GM12878 (cell line): ENCODE measurements around the gene INO80E. TPM values are rescaled to one million over a fixed set of nuclear protein-coding genes. Genes with fewer than 3 reads are reported as not detected.
A peak's percentile ranks its signal among the peaks of the same experiment; 100 is the strongest.

Source experiments
- ATAC-seq: fragments of 200-7000 bp; cut with Tn5 transposase; 3 replicates; pipeline ENCODE4 v1.9.1; 2020; ENCODE audit warnings: mild to moderate bottlenecking, moderate library complexity
- BruUV-seq: library from RNA; stranded (reverse); fragments of 400-500 nt; replicated peaks from 2 replicates; lab custom pipeline; 2021; lab: Mats Ljungman, UMichigan
- CTCF ChIA-PET: fragments of 300-600 bp; sonication (Branson Sonifier 250); formaldehyde crosslinking; extraction: SDS; loops from one replicate; lab custom pipeline; 2021; ENCODE audit warnings: inconsistent platforms; lab: Yijun Ruan, JAX
- POLR2A ChIA-PET: fragments of 350-600 bp; formaldehyde crosslinking; extraction: SDS; loops from one replicate; lab custom pipeline; 2021; ENCODE audit warnings: inconsistent platforms; lab: Charles Lee
- RAD21 ChIA-PET: fragments of 300-600 bp; sonication (Branson Sonifier 250); formaldehyde crosslinking; loops from one replicate; lab custom pipeline; 2023; ENCODE audit warnings: antibody characterized with exemption; ENCODE audit not compliant: unreplicated experiment; lab: Charles Lee
- SMC1A ChIA-PET: fragments of 300-600 bp; sonication (Branson Sonifier 250); formaldehyde crosslinking; loops from one replicate; lab custom pipeline; 2023; ENCODE audit not compliant: unreplicated experiment, uncharacterized antibody; lab: Charles Lee
- DNase-seq: peaks from one replicate; pipeline ENCODE4 v3.0.0-alpha.2; 2011; ENCODE audit warnings: low read depth, low spot score
- FAIRE-seq: peaks from 3 replicates; lab custom pipeline; 2011; peaks lifted over from hg19 to GRCh38; lab: Jason Lieb, UNC
- H2AFZ ChIP-seq: 2 replicates; pipeline ENCODE4 v1.6.0; 2011; ENCODE audit warnings: low read depth, low read length, control low read depth; ENCODE audit not compliant: control insufficient read depth
- H3K27ac ChIP-seq: 2 replicates; pipeline ENCODE4 v1.5.1; 2011; ENCODE audit warnings: control low read depth; ENCODE audit not compliant: control insufficient read depth, insufficient read depth
- H3K27me3 ChIP-seq, 2 experiments: replicated peaks in 1 of 2; 2 replicates each; pipeline versions ENCODE4 v1.6.0 to v1.6.1; 2011; ENCODE audit warnings: low read length in 1 of 2; ENCODE audit not compliant: control insufficient read depth in 2 of 2, insufficient read depth in 2 of 2
- H3K36me3 ChIP-seq, 2 experiments: 2 replicates each; pipeline ENCODE4 v1.5.1; 2011; ENCODE audit warnings: low read length in 1 of 2; ENCODE audit not compliant: control insufficient read depth in 2 of 2, insufficient read depth in 2 of 2
- H3K4me1 ChIP-seq: 2 replicates; pipeline ENCODE4 v1.6.1; 2011; ENCODE audit warnings: mild to moderate bottlenecking, low read length, moderate library complexity, mixed read lengths; ENCODE audit not compliant: control insufficient read depth, insufficient read depth
- H3K4me2 ChIP-seq: 2 replicates; pipeline ENCODE4 v1.6.0; 2011; ENCODE audit warnings: control low read depth; ENCODE audit not compliant: control insufficient read depth, insufficient read depth
- H3K4me3 ChIP-seq: fragments of 200-600 bp; sonication (generic); 2 replicates; pipeline ENCODE4 v1.5.1; 2016
- H3K79me2 ChIP-seq: 2 replicates; pipeline ENCODE4 v1.6.0; 2011; ENCODE audit warnings: low read length; ENCODE audit not compliant: control insufficient read depth, insufficient read depth
- H3K9ac ChIP-seq: 2 replicates; pipeline ENCODE4 v1.8.0; 2011; ENCODE audit warnings: low read length, control low read depth, mixed read lengths; ENCODE audit not compliant: control insufficient read depth, insufficient read depth
- H3K9me3 ChIP-seq: replicated peaks from 3 replicates; pipeline ENCODE4 v1.5.1; 2011; ENCODE audit warnings: mild to moderate bottlenecking, low read length; ENCODE audit not compliant: control insufficient read depth, insufficient read depth
- H4K20me1 ChIP-seq: 2 replicates; pipeline ENCODE4 v1.6.0; 2011; ENCODE audit not compliant: control insufficient read depth, insufficient read depth
- ATF7 ChIP-seq: fragments of 450-650 bp; IDR thresholded peaks from 2 replicates; pipeline ENCODE4 v1.6.1; 2016; ENCODE audit warnings: low read depth, mild to moderate bottlenecking
- ESRRA ChIP-seq: IDR thresholded peaks from 2 replicates; pipeline ENCODE4 v1.6.1; 2012; ENCODE audit warnings: mild to moderate bottlenecking, low read length, improper control_type of control experiment
- PRDM15 ChIP-seq: fragments of 450-650 bp; formaldehyde crosslinking; IDR thresholded peaks from 2 replicates; pipeline ENCODE4 v1.4.0; 2020; ENCODE audit warnings: mild to moderate bottlenecking, moderate library complexity
- SMARCA5 ChIP-seq: fragments of 450-650 bp; IDR thresholded peaks from 2 replicates; pipeline ENCODE4 v1.6.1; 2017; ENCODE audit warnings: mild to moderate bottlenecking
- WGBS: methylation state at CpG from one replicate; pipeline ENCODE4 v1.1.6; 2016; ENCODE audit warnings: low lambda C conversion rate; ENCODE audit not compliant: insufficient replicate concordance, insufficient coverage; ENCODE audit errors: missing lambda C conversion rate; 5-methylcytosine and 5-hydroxymethylcytosine counted together
- in situ Hi-C: fragments of 300-500 bp; cut with MboI; formaldehyde crosslinking; loops from 9 replicates; pipeline ENCODE4 v1.14.3; 2018; ENCODE audit warnings: mixed read lengths
- intact Hi-C: fragments of 100-400 bp; cut with micrococcal nuclease; formaldehyde crosslinking; loops from one replicate; pipeline ENCODE4 v1.14.2; 2022; ENCODE audit not compliant: unreplicated experiment
- polyA plus RNA-seq, 11 experiments: library from polyadenylated mRNA; depleted of rRNA in 4 of 11; unstranded in 6 of 11; stranded (reverse) in 5 of 11; fragments of >200 nt; fragmentation: Nextera tagmentation in 4 of 11; fragmentation: Illumina TruSeq in 1 of 11; extraction: Ambion mirVana in 4 of 11; extraction: Trizol in 1 of 11; gene quantifications; 1 replicate in 1 of 11; 2 replicates in 10 of 11; pipeline versions ENCODE4 v1.2.1 to v1.2.3, GENCODE V29; 2011 to 2016; ENCODE audit warnings: inconsistent platforms in 2 of 11, missing spikeins in 2 of 11, low read depth in 1 of 11
- total RNA-seq, 4 experiments: library from RNA; depleted of rRNA in 3 of 4; stranded (reverse); fragments of >200 nt in 3 of 4; fragmentation: Illumina TruSeq in 1 of 4; extraction: Trizol in 1 of 4; gene quantifications; 2 replicates each; pipeline versions ENCODE4 v1.2.1 to v1.2.3, GENCODE V29; 2013 to 2021
- TF ChIP-seq, protein P1 (sequence below): IDR thresholded peaks from 2 replicates; pipeline ENCODE4 v1.6.1; 2011; ENCODE audit warnings: borderline replicate concordance, low read depth, mild to moderate bottlenecking, moderate library complexity, mixed read lengths, low read length; ENCODE audit not compliant: insufficient read depth; ENCODE audit errors: extremely low read length

Gene INO80E
- total and polyA plus RNA-seq, 10 of the 15 experiments (the other 5 are each of a cell fraction or from before 2014, with no cell fraction given), result 0.39 to 74.0 (median 33.0) TPM

DNA sequence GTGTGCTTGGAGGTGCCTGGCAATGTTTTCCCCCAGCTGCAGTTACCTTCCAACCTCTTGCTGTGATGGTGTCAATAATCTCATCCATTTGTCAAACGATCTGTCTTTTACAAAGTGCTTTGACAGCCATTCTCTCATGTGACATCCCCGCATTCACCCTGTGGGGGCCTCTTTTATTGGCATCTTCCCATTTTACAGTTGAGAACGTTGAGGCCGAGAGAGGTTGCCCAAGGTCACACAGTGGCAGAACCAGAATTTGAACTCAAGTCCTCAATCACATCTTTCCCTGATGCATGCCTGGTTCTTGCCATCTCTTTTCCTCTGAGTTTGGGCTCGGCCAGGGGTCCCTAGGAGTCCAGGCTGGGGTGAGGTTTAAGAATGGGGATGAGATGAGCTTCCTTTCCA is 20.9 kb upstream of the INO80E start:
- 21% methylated on average over 5 of the region's 5 CpGs for WGBS
- intact Hi-C loops, result no loop called here

More for the DNA sequence above, 20.9 kb upstream of the INO80E start:
- Histone ChIP-seq H2AFZ (no peak overlapping the region), H3K9me3 (no peaks in the 10 kb centered on the region; the same call in 2 of the 3 replicates), H3K4me1 (peaks cover 9% of the 10 kb centered on the region), H3K27ac (peak overlapping the region; percentile 90; the same call in 1 of the 2 replicates), H3K27me3 (no peaks in the 10 kb centered on the region), H3K4me3 (peak overlapping the region; percentile 99), H3K4me2 (peak overlapping the region; percentile 91), H3K36me3 (peaks cover 14% of the 10 kb centered on the region in 2 experiments), H4K20me1 (no peaks in the 10 kb centered on the region), H3K79me2 (peaks cover 37% of the 10 kb centered on the region), H3K9ac (peak overlapping the region; percentile 86)
- FAIRE-seq (no peak), DNase-seq (no peak), ATAC-seq (no peak)
- ChIA-PET POLR2A (interaction anchor here (0.6 to 6.0 kb wide), 5 partner anchors 13 to 272 kb away, joined by 3 to 53 read pairs (median 8); partner anchors contain the start of genes HIRIP3, INO80E and TMEM219), RAD21 (interaction anchor here (0.5 kb wide), 1 partner anchor 93 kb away, joined by 3 read pairs; no protein-coding TSS in a partner anchor), SMC1A (interaction anchor here (1.1 to 3.2 kb wide), 3 partner anchors 13 to 54 kb away, joined by 3 to 11 read pairs (median 4); partner anchors contain the start of gene TMEM219), CTCF (interaction anchor here (0.7 to 2.8 kb wide), 8 partner anchors 13 to 167 kb away, joined by 3 to 14 read pairs (median 5); partner anchors contain the start of genes KCTD13 and TMEM219)
- TF ChIP-seq PRDM15 (CRISPR knock-in tag) (no peak), SMARCA5 (peak; percentile 56; the same call in 1 of the 2 replicates), ATF7 (no peak), ESRRA (peak; percentile 98)
- TF ChIP-seq, protein P1, sequence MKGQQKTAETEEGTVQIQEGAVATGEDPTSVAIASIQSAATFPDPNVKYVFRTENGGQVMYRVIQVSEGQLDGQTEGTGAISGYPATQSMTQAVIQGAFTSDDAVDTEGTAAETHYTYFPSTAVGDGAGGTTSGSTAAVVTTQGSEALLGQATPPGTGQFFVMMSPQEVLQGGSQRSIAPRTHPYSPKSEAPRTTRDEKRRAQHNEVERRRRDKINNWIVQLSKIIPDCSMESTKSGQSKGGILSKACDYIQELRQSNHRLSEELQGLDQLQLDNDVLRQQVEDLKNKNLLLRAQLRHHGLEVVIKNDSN, result no peak
- no TSS peak for BruUV-seq
- in situ Hi-C loops, result no loop called here
